Vagina (tissue), 2 donors: ENCODE data around the gene ASH1L.

ENCODE experiments used
- CTCF ChIP-seq, 3 experiments: fragments of 450-650 bp in 2 of 3; fragments of 200-600 bp in 1 of 3; sonication (generic) in 1 of 3; IDR thresholded peaks; one replicate each; pipeline ENCODE4 v1.5.1; 2017 to 2019; ENCODE audit warnings: antibody characterized with exemption in 3 of 3, mild to moderate bottlenecking in 2 of 3, moderate library complexity in 2 of 3
- POLR2A ChIP-seq, 2 donors: fragments of 450-650 bp; IDR thresholded peaks; one replicate each; pipeline ENCODE4 v1.6.1; 2017; ENCODE audit warnings: antibody characterized with exemption in 2 of 2, mild to moderate bottlenecking in 2 of 2, moderate library complexity in 2 of 2
- POLR2AphosphoS5 ChIP-seq, 2 donors: sonication (generic); formaldehyde crosslinking; IDR thresholded peaks; one replicate each; pipeline ENCODE4 v1.9.0; 2017; ENCODE audit warnings: antibody characterized with exemption in 2 of 2, mild to moderate bottlenecking in 2 of 2, low read depth in 1 of 2; ENCODE audit not compliant: insufficient read depth in 1 of 2

GRCh38 chr1:155529109-155529508 lies 33.5 kb downstream of the ASH1L start:
- TF ChIP-seq CTCF (IDR thresholded peaks at IDR 0.05) = no peak
- TF ChIP-seq POLR2A (IDR thresholded peaks at IDR 0.05) = no peak
- no peak for TF ChIP-seq POLR2AphosphoS5 (IDR thresholded peaks at IDR 0.05; ENCODE audit: insufficient read depth in 1 of 2, low read depth in 1 of 2)
